HepG2 (cell line): ENCODE results near the gene ATPAF2. TPM values are rescaled to one million over a fixed set of nuclear protein-coding genes. Genes with fewer than 3 reads are reported as not detected.

Source experiments
- ARID4A ChIP-seq: sonication (generic); formaldehyde crosslinking; IDR thresholded peaks from 2 replicates; pipeline ENCODE4 v1.5.0; 2020; ENCODE audit warnings: mild to moderate bottlenecking, missing genetic modification reagents, borderline replicate concordance
- ERF ChIP-seq: IDR thresholded peaks from 2 replicates; pipeline ENCODE4 v1.6.1; 2018; ENCODE audit warnings: missing biosample characterization, missing genetic modification reagents
- HDAC2 ChIP-seq: sonication (generic); formaldehyde crosslinking; IDR thresholded peaks from 2 replicates; pipeline ENCODE4 v1.4.0; 2020; ENCODE audit warnings: missing genetic modification reagents
- HES4 ChIP-seq: sonication (generic); formaldehyde crosslinking; IDR thresholded peaks from 2 replicates; pipeline ENCODE4 v1.9.0; 2021; ENCODE audit warnings: mild to moderate bottlenecking, missing genetic modification reagents, borderline replicate concordance
- IRX3 ChIP-seq: sonication (generic); formaldehyde crosslinking; IDR thresholded peaks from 2 replicates; pipeline ENCODE4 v1.8.1; 2023; ENCODE audit warnings: mild to moderate bottlenecking, low read depth, missing genetic modification reagents, borderline replicate concordance
- MXI1 ChIP-seq: IDR thresholded peaks from 3 replicates; pipeline ENCODE4 v1.6.1; 2012; ENCODE audit warnings: low read depth, low read length, inconsistent platforms, borderline replicate concordance
- PAWR ChIP-seq: sonication (generic); formaldehyde crosslinking; IDR thresholded peaks from 2 replicates; pipeline ENCODE4 v1.4.0; 2020; ENCODE audit warnings: missing genetic modification reagents, mild to moderate bottlenecking, borderline replicate concordance
- SAFB2 ChIP-seq: sonication (generic); formaldehyde crosslinking; IDR thresholded peaks from 2 replicates; pipeline ENCODE4 v1.5.1; 2020; ENCODE audit warnings: missing genetic modification reagents, low read depth, mild to moderate bottlenecking, borderline replicate concordance
- SPEN ChIP-seq: sonication (generic); formaldehyde crosslinking; IDR thresholded peaks from 2 replicates; pipeline ENCODE4 v1.5.1; 2020; ENCODE audit warnings: low read depth, mild to moderate bottlenecking, missing genetic modification reagents
- SRSF1 ChIP-seq: fragments of 200-400 bp; formaldehyde crosslinking; optimal IDR thresholded peaks from 2 replicates; pipeline ENCODE3; 2017; ENCODE audit warnings: mild to moderate bottlenecking, low read depth, low read length, moderate library complexity
- TBL1XR1 ChIP-seq: fragments of 150-350 bp; IDR thresholded peaks from 2 replicates; pipeline ENCODE4 v1.6.1; 2014; ENCODE audit warnings: borderline replicate concordance, low read length; ENCODE audit not compliant: partially characterized antibody
- THAP11 ChIP-seq: IDR thresholded peaks from 2 replicates; pipeline ENCODE4 v1.6.1; 2016; ENCODE audit warnings: missing biosample characterization, missing genetic modification reagents
- THAP8 ChIP-seq: sonication (generic); formaldehyde crosslinking; IDR thresholded peaks from 2 replicates; pipeline ENCODE4 v1.5.1; 2020; ENCODE audit warnings: missing genetic modification reagents, mild to moderate bottlenecking, borderline replicate concordance
- ZMYM2 ChIP-seq: sonication (generic); formaldehyde crosslinking; IDR thresholded peaks from 2 replicates; pipeline ENCODE4 v1.8.0; 2022; ENCODE audit warnings: mild to moderate bottlenecking, missing genetic modification reagents
- ZNF280D ChIP-seq: sonication (generic); formaldehyde crosslinking; IDR thresholded peaks from 2 replicates; pipeline ENCODE4 v1.5.1; 2020; ENCODE audit warnings: mild to moderate bottlenecking, missing genetic modification reagents
- ZNF331 ChIP-seq: sonication (generic); formaldehyde crosslinking; IDR thresholded peaks from 2 replicates; pipeline ENCODE4 v1.4.0; 2020; ENCODE audit warnings: missing genetic modification reagents
- ZNF550 ChIP-seq: sonication (generic); formaldehyde crosslinking; IDR thresholded peaks from 2 replicates; pipeline ENCODE4 v1.4.0; 2020; ENCODE audit warnings: mild to moderate bottlenecking, missing genetic modification reagents, borderline replicate concordance
- ZNF713 ChIP-seq: sonication (generic); formaldehyde crosslinking; IDR thresholded peaks from 2 replicates; pipeline ENCODE4 v1.4.0; 2020; ENCODE audit warnings: mild to moderate bottlenecking, missing genetic modification reagents
- ZNF784 ChIP-seq: sonication (generic); formaldehyde crosslinking; IDR thresholded peaks from 2 replicates; pipeline ENCODE4 v1.5.1; 2020; ENCODE audit warnings: missing genetic modification reagents, mild to moderate bottlenecking, borderline replicate concordance
- polyA plus RNA-seq, 8 experiments: library from polyadenylated mRNA; depleted of rRNA in 3 of 8; stranded (reverse) in 7 of 8; unstranded in 1 of 8; fragments of >200 nt; fragmentation: Illumina TruSeq in 4 of 8; extraction: Trizol in 4 of 8; gene quantifications; 2 replicates each; pipeline versions ENCODE4 v1.2.1 to v1.2.3, GENCODE V29; 2011 to 2016; ENCODE audit warnings: low read depth in 4 of 8, missing spikeins in 1 of 8, mixed read lengths in 1 of 8; ENCODE audit not compliant: insufficient read depth in 1 of 8
- total RNA-seq, 5 experiments: library from RNA; depleted of rRNA; stranded (reverse); fragments of >200 nt; fragmentation: Illumina TruSeq; extraction: Trizol; gene quantifications; 2 replicates each; pipeline ENCODE4 v1.2.3, GENCODE V29; 2016; ENCODE audit warnings: low read depth in 1 of 5

The ATPAF2 gene
- total and polyA plus RNA-seq, 2 of the 13 experiments (the other 11 are each of a cell fraction or from before 2014, with no cell fraction given) = 15.0 to 16.5 TPM

GRCh38 chr17:18087610-18088491, 48.9 kb upstream of the ATPAF2 start, which contains the start of gene DRG2 (continued):
- TF ChIP-seq THAP8 (CRISPR knock-in tag) (peak; percentile 40; the same call in 1 of the 2 replicates), TBL1XR1 (peak; percentile 77), ZNF784 (CRISPR knock-in tag) (peak; percentile 97), ZNF713 (CRISPR knock-in tag) (no peak), ARID4A (CRISPR knock-in tag) (peak; percentile 96), ERF (CRISPR knock-in tag) (peak; percentile 96), ZNF331 (CRISPR knock-in tag) (peak; percentile 97), HDAC2 (CRISPR knock-in tag) (peak; percentile 95), MXI1 (peak; percentile 94; the same call in 2 of the 3 replicates), ZNF280D (peak; percentile 83; the same call in 1 of the 2 replicates), SAFB2 (peak; percentile 75; the same call in 1 of the 2 replicates), ZNF550 (CRISPR knock-in tag) (no peak), IRX3 (CRISPR knock-in tag) (peak; percentile 63; the same call in 1 of the 2 replicates), SPEN (peak; percentile 97), SRSF1 (peak; percentile 84), ZMYM2 (CRISPR knock-in tag) (peak; percentile 63), THAP11 (peak; percentile 96), HES4 (CRISPR knock-in tag) (peak; percentile 71; the same call in 1 of the 2 replicates), PAWR (CRISPR knock-in tag) (0 out of 2 replicates have a peak, but pooled peaks have one; percentile 77)
